Measurements from ENCODE around the gene GABRE. TPM values are rescaled to one million over a fixed set of nuclear protein-coding genes. Genes with fewer than 3 reads are reported as not detected.
A peak's percentile ranks its signal among the peaks of the same experiment; 100 is the strongest.

Gene GABRE
- total RNA-seq = 22.9 TPM
- long read RNA-seq, partial matches to known transcripts = 0 of 8 reads
- long read RNA-seq, other reads (novel, unspliced or antisense) = 8 of 8 reads

GRCh38 chrX:151974336-151975227, at the start of gene GABRE:
GABRE (minus strand) TSS chrX:151974676; CDS start chrX:151974625, 51 bp downstream.
- peak; percentile 87 for ATAC-seq
- peak; percentile 69 for DNase-seq
- intact Hi-C loops (cut with micrococcal nuclease) = no loop called here

GRCh38 chrX:152020888-152021287, 46.4 kb upstream of the GABRE start:
- intact Hi-C loops (cut with micrococcal nuclease) = no loop called here

GRCh38 chrX:151999813-152000212, 25.3 kb upstream of the GABRE start:
- ATAC-seq (no peak), DNase-seq (no peak)
- intact Hi-C loops (cut with micrococcal nuclease) = no loop called here

More at GRCh38 chrX:152020888-152021287, 46.4 kb upstream of the GABRE start:
- DNase-seq (no peak), ATAC-seq (no peak)

GRCh38 chrX:151997539-151997938, 23.1 kb upstream of the GABRE start:
- intact Hi-C loops (cut with micrococcal nuclease) = no loop called here
- DNase-seq (no peak), ATAC-seq (no peak)

GRCh38 chrX:151996347-151996746, 21.9 kb upstream of the GABRE start:
- DNase-seq = no peak
- intact Hi-C loops (cut with micrococcal nuclease) = no loop called here
- no peak for ATAC-seq

GRCh38 chrX:151994476-151994875, 20.0 kb upstream of the GABRE start:
- DNase-seq (no peak), ATAC-seq (no peak)
- intact Hi-C loops (cut with micrococcal nuclease) = no loop called here

- DNase-seq (no peak), ATAC-seq (no peak)
- intact Hi-C loops (cut with micrococcal nuclease) = no loop called here
Measured at GRCh38 chrX:151988706-151989299, 14.3 kb upstream of the GABRE start.

GRCh38 chrX:151987108-151987507, 12.6 kb upstream of the GABRE start:
- ATAC-seq = no peak
- no peak for DNase-seq
- intact Hi-C loops (cut with micrococcal nuclease) = no loop called here

- intact Hi-C loops (cut with micrococcal nuclease) = no loop called here
- peak; percentile 65 for ATAC-seq
- DNase-seq = no peak
Measured at GRCh38 chrX:151985955-151986354, 11.5 kb upstream of the GABRE start.

- intact Hi-C loops (cut with micrococcal nuclease) = no loop called here
- no peak for ATAC-seq
Measured at GRCh38 chrX:151985531-151985930, 11.1 kb upstream of the GABRE start.

GRCh38 chrX:151984902-151985301, 10.4 kb upstream of the GABRE start:
- ATAC-seq = peak; percentile 36
- intact Hi-C loops (cut with micrococcal nuclease) = no loop called here
- DNase-seq = no peak

More at GRCh38 chrX:151985531-151985930, 11.1 kb upstream of the GABRE start:
- DNase-seq = no peak

GRCh38 chrX:151984328-151984727, 9.9 kb upstream of the GABRE start:
- intact Hi-C loops (cut with micrococcal nuclease) = no loop called here
- DNase-seq (no peak), ATAC-seq (peak; percentile 36)

GRCh38 chrX:151983186-151983585, 8.7 kb upstream of the GABRE start:
- no peak for DNase-seq
- intact Hi-C loops (cut with micrococcal nuclease) = no loop called here
- ATAC-seq = no peak

GRCh38 chrX:151982222-151982621, 7.7 kb upstream of the GABRE start:
- DNase-seq (no peak), ATAC-seq (peak; percentile 75)
- intact Hi-C loops (cut with micrococcal nuclease) = no loop called here

GRCh38 chrX:151981129-151981528, 6.7 kb upstream of the GABRE start:
- DNase-seq (no peak), ATAC-seq (no peak)
- intact Hi-C loops (cut with micrococcal nuclease) = no loop called here

- intact Hi-C loops (cut with micrococcal nuclease) = no loop called here
- ATAC-seq = no peak
- no peak for DNase-seq
Measured at GRCh38 chrX:151977923-151978322, 3.4 kb upstream of the GABRE start.

GRCh38 chrX:151977009-151977408, 2.5 kb upstream of the GABRE start:
- ATAC-seq = peak; percentile 35

GRCh38 chrX:151975736-151976275, 1.3 kb upstream of the GABRE start:
- ATAC-seq (no peak), DNase-seq (no peak)
- intact Hi-C loops (cut with micrococcal nuclease) = no loop called here

More at GRCh38 chrX:151977009-151977408, 2.5 kb upstream of the GABRE start:
- intact Hi-C loops (cut with micrococcal nuclease) = no loop called here
- DNase-seq = no peak

- DNase-seq (no peak), ATAC-seq (no peak)
- intact Hi-C loops (cut with micrococcal nuclease) = no loop called here
Measured at GRCh38 chrX:151975228-151975593, 735 bp upstream of the GABRE start.

- intact Hi-C loops (cut with micrococcal nuclease) = no loop called here
- ATAC-seq = peak; percentile 43
- DNase-seq = peak; percentile 65
Measured at GRCh38 chrX:151973851-151974335, 583 bp downstream of the GABRE start.

All from left ventricle myocardium superior (tissue), 1 donor.